Measurements from ENCODE around the gene LDB2.

Gene LDB2

DNA sequence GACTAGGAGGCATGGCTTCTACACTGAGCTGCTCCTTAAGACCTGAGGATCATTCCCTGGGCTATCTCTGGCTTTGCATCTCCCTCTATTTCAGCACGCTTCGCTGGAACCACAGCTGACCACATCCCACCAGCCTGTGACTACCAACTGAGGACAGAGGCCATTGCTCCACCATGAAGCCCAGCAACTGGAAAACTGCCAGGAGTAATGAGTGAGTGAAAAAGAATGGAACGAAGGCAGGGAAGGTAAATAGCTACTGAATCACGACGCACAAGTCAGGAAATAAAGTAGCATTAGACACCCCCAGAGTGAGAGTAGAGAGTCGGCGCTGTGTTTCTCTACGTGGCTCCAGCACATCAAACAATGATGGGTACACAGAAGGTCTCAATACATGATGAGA is 314.7 kb downstream of the LDB2 start:
- no peak overlapping the region for H3K4me3 ChIP-seq (replicated peaks in 1 of 2; ENCODE audit: low read depth in 2 of 2, low read length in 2 of 2)
- DNase-seq (ENCODE audit: low read depth in 2 of 2): peak in 1 of 2 donors; percentile 54
- TF ChIP-seq, protein P1, sequence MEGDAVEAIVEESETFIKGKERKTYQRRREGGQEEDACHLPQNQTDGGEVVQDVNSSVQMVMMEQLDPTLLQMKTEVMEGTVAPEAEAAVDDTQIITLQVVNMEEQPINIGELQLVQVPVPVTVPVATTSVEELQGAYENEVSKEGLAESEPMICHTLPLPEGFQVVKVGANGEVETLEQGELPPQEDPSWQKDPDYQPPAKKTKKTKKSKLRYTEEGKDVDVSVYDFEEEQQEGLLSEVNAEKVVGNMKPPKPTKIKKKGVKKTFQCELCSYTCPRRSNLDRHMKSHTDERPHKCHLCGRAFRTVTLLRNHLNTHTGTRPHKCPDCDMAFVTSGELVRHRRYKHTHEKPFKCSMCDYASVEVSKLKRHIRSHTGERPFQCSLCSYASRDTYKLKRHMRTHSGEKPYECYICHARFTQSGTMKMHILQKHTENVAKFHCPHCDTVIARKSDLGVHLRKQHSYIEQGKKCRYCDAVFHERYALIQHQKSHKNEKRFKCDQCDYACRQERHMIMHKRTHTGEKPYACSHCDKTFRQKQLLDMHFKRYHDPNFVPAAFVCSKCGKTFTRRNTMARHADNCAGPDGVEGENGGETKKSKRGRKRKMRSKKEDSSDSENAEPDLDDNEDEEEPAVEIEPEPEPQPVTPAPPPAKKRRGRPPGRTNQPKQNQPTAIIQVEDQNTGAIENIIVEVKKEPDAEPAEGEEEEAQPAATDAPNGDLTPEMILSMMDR (IDR thresholded peaks at IDR 0.05; ENCODE audit: low read depth, low read length): no peak

DNA sequence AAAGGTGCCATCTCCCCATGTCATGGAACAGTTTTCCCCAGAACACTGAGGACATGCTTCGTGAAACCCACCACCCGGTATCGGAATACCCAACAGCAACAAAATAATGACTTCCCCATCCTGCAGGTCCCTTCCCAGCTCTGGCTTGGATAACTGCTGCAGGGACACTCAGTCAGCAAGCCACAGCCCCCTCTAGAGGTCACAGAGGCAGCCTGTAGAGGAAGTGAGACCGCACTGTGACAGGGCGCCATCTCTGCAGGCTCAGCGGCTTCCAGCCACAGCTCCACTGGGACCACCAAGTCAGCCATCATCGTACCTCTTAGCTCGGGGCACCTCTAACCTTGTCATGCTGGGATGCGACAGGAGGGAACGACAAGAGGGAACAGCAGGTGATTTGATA is 315.9 kb downstream of the LDB2 start:
- TF ChIP-seq, protein P1 (IDR thresholded peaks at IDR 0.05; ENCODE audit: low read depth, low read length): peak; percentile 11
- DNase-seq (ENCODE audit: low read depth in 2 of 2): no peak
- no peak overlapping the region for H3K4me3 ChIP-seq (replicated peaks in 1 of 2; ENCODE audit: low read depth in 2 of 2, low read length in 2 of 2)

DNA sequence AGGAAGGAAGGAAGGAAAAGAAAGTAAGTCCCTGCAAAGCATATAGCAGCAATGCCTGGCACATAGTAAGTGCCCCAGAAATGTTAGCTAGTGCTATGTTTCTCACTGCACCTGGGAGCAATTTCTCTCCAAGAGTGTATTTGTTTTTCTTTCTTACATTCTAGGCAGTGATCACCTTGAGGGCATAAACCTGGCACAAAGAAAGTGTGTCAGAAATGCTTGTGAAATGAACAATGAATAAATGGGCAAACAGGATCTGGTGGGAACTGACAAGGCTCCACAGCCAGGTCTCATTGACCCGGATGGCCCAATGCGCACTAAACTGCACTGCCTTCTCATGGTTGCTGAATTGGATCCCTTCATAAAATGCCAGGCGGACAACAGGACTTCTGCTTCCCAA is 316.4 kb downstream of the LDB2 start:
- no peak overlapping the region for H3K4me3 ChIP-seq (replicated peaks in 1 of 2; ENCODE audit: low read depth in 2 of 2, low read length in 2 of 2)
- TF ChIP-seq, protein P1 (IDR thresholded peaks at IDR 0.05; ENCODE audit: low read depth, low read length): no peak
- DNase-seq (ENCODE audit: low read depth in 2 of 2): no peak

DNA sequence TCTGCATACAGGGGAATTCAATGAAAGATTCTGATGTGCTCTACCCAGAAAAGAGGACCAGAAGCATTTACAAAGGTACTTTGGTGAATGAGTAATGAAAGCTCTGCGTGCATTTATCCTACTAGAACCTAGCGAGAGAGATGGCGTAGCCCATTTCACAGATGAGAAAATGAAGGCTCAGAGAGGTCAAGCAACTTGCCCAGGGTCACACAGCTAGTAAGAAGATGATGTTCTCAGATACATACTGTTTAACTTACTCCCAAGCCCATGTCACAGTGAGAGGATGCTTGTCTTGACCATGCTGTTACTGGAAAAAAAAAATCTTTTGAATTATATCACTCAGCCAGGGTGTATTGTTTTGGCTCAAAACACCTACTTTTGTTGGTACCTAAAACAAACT is 317.3 kb downstream of the LDB2 start:
- TF ChIP-seq, protein P1 (IDR thresholded peaks at IDR 0.05; ENCODE audit: low read depth, low read length): no peak
- DNase-seq (ENCODE audit: low read depth in 2 of 2): no peak
- H3K4me3 ChIP-seq (replicated peaks in 1 of 2; ENCODE audit: low read depth in 2 of 2, low read length in 2 of 2): no peak overlapping the region

DNA sequence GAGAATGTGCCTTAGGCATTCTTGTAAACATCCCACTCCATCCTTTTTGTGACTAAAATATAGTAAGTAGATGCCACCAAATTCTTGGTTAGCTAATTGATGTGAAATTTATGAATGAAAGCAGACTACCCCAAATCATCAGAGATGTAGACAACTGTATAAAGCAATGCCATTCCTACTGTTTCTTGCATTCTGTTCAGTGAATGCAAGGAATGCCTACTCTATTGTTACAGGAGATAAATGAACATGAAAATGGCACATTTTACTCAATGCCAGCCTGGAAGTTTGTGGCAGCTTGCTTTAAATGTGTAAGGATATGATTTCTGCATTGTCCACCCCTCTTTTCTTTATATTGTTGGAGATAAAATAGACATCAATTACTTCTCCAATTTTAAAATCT is 317.9 kb downstream of the LDB2 start:
- TF ChIP-seq, protein P1 (IDR thresholded peaks at IDR 0.05; ENCODE audit: low read depth, low read length): no peak
- DNase-seq (ENCODE audit: low read depth in 2 of 2): no peak
- H3K4me3 ChIP-seq (replicated peaks in 1 of 2; ENCODE audit: low read depth in 2 of 2, low read length in 2 of 2): no peak overlapping the region

DNA sequence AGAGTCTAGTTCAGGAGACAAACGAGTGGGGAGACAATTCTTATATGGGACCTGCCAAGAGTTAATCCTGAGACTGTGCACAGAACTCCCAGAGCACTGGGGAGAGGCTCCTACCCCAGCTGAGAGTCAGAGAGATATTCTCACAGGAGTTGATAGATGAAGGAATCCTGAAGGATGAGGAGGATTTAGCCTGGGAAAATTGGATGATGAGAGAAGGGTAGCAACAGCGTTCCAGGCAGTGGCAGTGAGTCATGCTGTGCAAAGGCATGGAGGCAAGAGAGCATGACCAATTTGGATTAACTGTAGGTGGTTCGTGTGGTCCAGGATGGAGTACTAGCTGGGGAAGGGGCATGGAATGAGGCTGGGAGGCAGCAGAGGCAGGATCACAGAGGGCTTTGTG is 318.6 kb downstream of the LDB2 start:
- H3K4me3 ChIP-seq (replicated peaks in 1 of 2; ENCODE audit: low read depth in 2 of 2, low read length in 2 of 2): no peak overlapping the region
- no peak for DNase-seq (ENCODE audit: low read depth in 2 of 2)
- TF ChIP-seq, protein P1 (IDR thresholded peaks at IDR 0.05; ENCODE audit: low read depth, low read length): no peak

DNA sequence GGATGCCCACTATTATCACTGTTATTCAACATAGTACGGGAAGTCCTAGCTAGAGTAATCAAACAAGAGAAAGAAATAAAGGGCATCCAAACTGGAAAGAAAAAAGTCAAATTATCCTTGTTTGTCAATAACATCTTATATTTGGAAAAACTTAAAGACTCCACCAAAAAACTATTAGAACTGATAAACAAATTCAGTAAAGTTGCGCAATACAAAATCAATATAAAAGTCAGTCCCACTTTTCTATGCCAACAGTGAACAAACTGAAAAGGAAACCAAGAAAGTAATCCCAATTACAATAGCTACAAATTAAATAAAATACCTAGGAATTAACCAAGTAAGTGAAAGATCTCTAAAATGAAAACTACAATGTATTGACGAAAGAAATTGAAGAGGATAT is 321.3 kb downstream of the LDB2 start:
- no peak overlapping the region for H3K4me3 ChIP-seq (replicated peaks in 1 of 2; ENCODE audit: low read depth in 2 of 2, low read length in 2 of 2)
- TF ChIP-seq, protein P1 (IDR thresholded peaks at IDR 0.05; ENCODE audit: low read depth, low read length): no peak
- no peak for DNase-seq (ENCODE audit: low read depth in 2 of 2)
